Measurements from ENCODE around the gene SLAMF9.

Gene SLAMF9

GRCh38 chr1:159986093-159986492 lies 32.1 kb upstream of the SLAMF9 start:
- no peak for DNase-seq (ENCODE audit: low spot score)
- in situ Hi-C loops (cut with MboI; ENCODE audit: low sequenced_read_pairs, unreplicated experiment): no loop called here
- TF ChIP-seq CTCF (IDR thresholded peaks at IDR 0.05; ENCODE audit: borderline replicate concordance, control extremely low read depth, extremely low read depth, insufficient read depth, missing control alignments): no peak

- in situ Hi-C loops (cut with MboI; ENCODE audit: low sequenced_read_pairs, unreplicated experiment): no loop called here
- no peak for DNase-seq (ENCODE audit: low spot score)
- TF ChIP-seq CTCF (IDR thresholded peaks at IDR 0.05; ENCODE audit: borderline replicate concordance, control extremely low read depth, extremely low read depth, insufficient read depth, missing control alignments): no peak
Observed at GRCh38 chr1:159985473-159985872, 31.4 kb upstream of the SLAMF9 start.

- DNase-seq (ENCODE audit: low spot score): no peak
- in situ Hi-C loops (cut with MboI; ENCODE audit: low sequenced_read_pairs, unreplicated experiment): no loop called here
Observed at GRCh38 chr1:159983681-159984080, 29.6 kb upstream of the SLAMF9 start.

GRCh38 chr1:159982280-159982679 lies 28.2 kb upstream of the SLAMF9 start:
- DNase-seq (ENCODE audit: low spot score): no peak
- TF ChIP-seq CTCF (IDR thresholded peaks at IDR 0.05; ENCODE audit: borderline replicate concordance, control extremely low read depth, extremely low read depth, insufficient read depth, missing control alignments): no peak
- in situ Hi-C loops (cut with MboI; ENCODE audit: low sequenced_read_pairs, unreplicated experiment): no loop called here

More at GRCh38 chr1:159983681-159984080, 29.6 kb upstream of the SLAMF9 start:
- no peak for TF ChIP-seq CTCF (IDR thresholded peaks at IDR 0.05; ENCODE audit: borderline replicate concordance, control extremely low read depth, extremely low read depth, insufficient read depth, missing control alignments)

- no peak for DNase-seq (ENCODE audit: low spot score)
- in situ Hi-C loops (cut with MboI; ENCODE audit: low sequenced_read_pairs, unreplicated experiment): no loop called here
- TF ChIP-seq CTCF (IDR thresholded peaks at IDR 0.05; ENCODE audit: borderline replicate concordance, control extremely low read depth, extremely low read depth, insufficient read depth, missing control alignments): no peak
Observed at GRCh38 chr1:159981351-159982055, 27.5 kb upstream of the SLAMF9 start.

- no peak for TF ChIP-seq CTCF (IDR thresholded peaks at IDR 0.05; ENCODE audit: borderline replicate concordance, control extremely low read depth, extremely low read depth, insufficient read depth, missing control alignments)
- no peak for DNase-seq (ENCODE audit: low spot score)
- in situ Hi-C loops (cut with MboI; ENCODE audit: low sequenced_read_pairs, unreplicated experiment): no loop called here
Observed at GRCh38 chr1:159980786-159981185, 26.7 kb upstream of the SLAMF9 start.

All from GM13976 (cell line).